WTC11 (cell line): ENCODE measurements around the gene KCTD16.

Experiments
- CTCF ChIP-seq: fragments of 200-600 bp; IDR thresholded peaks from 2 replicates; pipeline ENCODE4 v1.8.0; 2022; ENCODE audit warnings: antibody characterized with exemption
- E2F1 ChIP-seq: sonication (generic); formaldehyde crosslinking; IDR thresholded peaks from 2 replicates; pipeline ENCODE4 v1.8.0; 2022; ENCODE audit warnings: mild to moderate bottlenecking, missing genetic modification reagents
- FOXJ3 ChIP-seq: sonication (generic); formaldehyde crosslinking; IDR thresholded peaks from 2 replicates; pipeline ENCODE4 v1.9.0; 2021; ENCODE audit warnings: missing genetic modification reagents, mild to moderate bottlenecking, borderline replicate concordance
- HMGXB4 ChIP-seq: sonication (generic); formaldehyde crosslinking; IDR thresholded peaks from 2 replicates; pipeline ENCODE4 v1.8.1; 2023; ENCODE audit warnings: mild to moderate bottlenecking, moderate library complexity, missing genetic modification reagents
- IRF2 ChIP-seq: sonication (generic); formaldehyde crosslinking; IDR thresholded peaks from 2 replicates; pipeline ENCODE4 v1.8.0; 2022; ENCODE audit warnings: low read depth, missing genetic modification reagents, borderline replicate concordance
- KAT7 ChIP-seq: sonication (generic); formaldehyde crosslinking; IDR thresholded peaks from 2 replicates; pipeline ENCODE4 v1.8.1; 2023; ENCODE audit warnings: missing genetic modification reagents, mild to moderate bottlenecking, borderline replicate concordance
- NFE2L1 ChIP-seq: sonication (generic); formaldehyde crosslinking; IDR thresholded peaks from 2 replicates; pipeline ENCODE4 v1.8.1; 2023; ENCODE audit warnings: missing genetic modification reagents
- PRDM15 ChIP-seq: sonication (generic); formaldehyde crosslinking; IDR thresholded peaks from 2 replicates; pipeline ENCODE4 v1.8.0; 2022; ENCODE audit warnings: missing genetic modification reagents
- SMAD3 ChIP-seq: sonication (generic); formaldehyde crosslinking; IDR thresholded peaks from 2 replicates; pipeline ENCODE4 v1.8.0; 2022; ENCODE audit warnings: missing genetic modification reagents, mild to moderate bottlenecking, borderline replicate concordance
- SP1 ChIP-seq: sonication (generic); formaldehyde crosslinking; conservative IDR thresholded peaks from 2 replicates; pipeline ENCODE4 v1.8.1; 2022; ENCODE audit warnings: missing genetic modification reagents
- STAT6 ChIP-seq: sonication (generic); formaldehyde crosslinking; conservative IDR thresholded peaks from 2 replicates; pipeline ENCODE4 v1.8.1; 2023; ENCODE audit warnings: mild to moderate bottlenecking, low read depth, missing genetic modification reagents, moderate library complexity
- USF2 ChIP-seq: sonication (generic); formaldehyde crosslinking; IDR thresholded peaks from 2 replicates; pipeline ENCODE4 v1.8.1; 2023; ENCODE audit warnings: mild to moderate bottlenecking, missing genetic modification reagents, moderate library complexity
- ZNF396 ChIP-seq: fragments of 250-450 bp; sonication (Bioruptor Pico); IDR thresholded peaks from 2 replicates; pipeline ENCODE4 v1.8.0; 2021; ENCODE audit warnings: mild to moderate bottlenecking, moderate library complexity, borderline replicate concordance
- ZNF512 ChIP-seq: sonication (generic); formaldehyde crosslinking; IDR thresholded peaks from 2 replicates; pipeline ENCODE4 v1.8.1; 2022; ENCODE audit warnings: missing genetic modification reagents, borderline replicate concordance

- TF ChIP-seq CTCF (no peak), ZNF396 (CRISPR knock-in tag) (no peak), NFE2L1 (no peak), USF2 (CRISPR knock-in tag) (no peak), HMGXB4 (CRISPR knock-in tag) (no peak), IRF2 (CRISPR knock-in tag) (no peak), SMAD3 (CRISPR knock-in tag) (no peak), STAT6 (CRISPR knock-in tag) (no peak), PRDM15 (CRISPR knock-in tag) (no peak), E2F1 (no peak), ZNF512 (no peak), SP1 (CRISPR knock-in tag) (no peak), FOXJ3 (no peak), KAT7 (CRISPR knock-in tag) (no peak)
These were observed 341.0 kb downstream of the KCTD16 start for GRCh38 chr5:144511580-144512072.
